ENCODE measurements around the gene PRELID2. TPM values are rescaled to one million over a fixed set of nuclear protein-coding genes. Genes with fewer than 3 reads are reported as not detected.
"Not testable (repeated sequence)": the region's sequence is repeated elsewhere in the genome, so short reads cannot be mapped to it uniquely, and the experiment has no call there.

The PRELID2 gene
- total RNA-seq, 1 donor from 2014 or later, result 24.4 TPM

DNA sequence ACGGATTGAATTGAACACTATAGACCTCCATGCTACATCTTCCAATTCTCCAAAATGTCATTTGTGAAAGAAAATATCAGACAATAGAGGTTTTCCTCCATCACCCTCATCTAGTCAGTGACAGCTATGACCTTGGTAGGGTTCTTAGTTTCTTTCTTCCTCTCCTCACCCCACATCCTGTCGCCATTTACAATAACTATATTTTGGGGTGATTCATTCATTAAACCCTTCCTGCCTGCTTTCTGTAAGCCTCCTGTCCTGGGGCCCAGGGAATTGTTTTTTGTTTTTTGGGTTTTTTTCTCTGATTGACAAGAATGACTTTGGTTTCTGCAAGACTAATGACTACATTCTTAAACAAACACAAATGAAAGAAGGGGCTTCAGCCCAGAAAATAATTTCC is 82.6 kb downstream of the PRELID2 start:
- peak in 1 of 2 donors; percentile 39 for DNase-seq (ENCODE audit: low read depth in 2 of 2)

DNA sequence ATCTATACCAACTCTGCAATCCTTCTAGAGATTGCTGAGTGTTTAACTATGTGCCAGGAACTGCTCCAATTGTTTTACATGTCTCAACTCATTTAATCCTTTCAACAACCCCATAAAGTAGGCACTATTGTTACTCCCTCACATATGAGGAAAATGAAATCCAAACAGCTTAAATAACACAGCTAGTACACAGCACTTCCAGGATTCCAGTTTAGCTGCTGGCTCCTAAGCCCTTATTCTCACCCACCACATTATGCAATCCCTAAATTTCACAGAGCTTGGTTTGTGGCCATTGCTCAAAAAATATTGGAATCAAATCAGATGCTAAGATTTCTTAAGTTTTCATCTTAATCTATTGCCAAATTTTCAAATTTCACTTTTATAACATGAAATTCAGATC is 84.9 kb downstream of the PRELID2 start:
- no peak for DNase-seq (ENCODE audit: low read depth in 2 of 2)

DNA sequence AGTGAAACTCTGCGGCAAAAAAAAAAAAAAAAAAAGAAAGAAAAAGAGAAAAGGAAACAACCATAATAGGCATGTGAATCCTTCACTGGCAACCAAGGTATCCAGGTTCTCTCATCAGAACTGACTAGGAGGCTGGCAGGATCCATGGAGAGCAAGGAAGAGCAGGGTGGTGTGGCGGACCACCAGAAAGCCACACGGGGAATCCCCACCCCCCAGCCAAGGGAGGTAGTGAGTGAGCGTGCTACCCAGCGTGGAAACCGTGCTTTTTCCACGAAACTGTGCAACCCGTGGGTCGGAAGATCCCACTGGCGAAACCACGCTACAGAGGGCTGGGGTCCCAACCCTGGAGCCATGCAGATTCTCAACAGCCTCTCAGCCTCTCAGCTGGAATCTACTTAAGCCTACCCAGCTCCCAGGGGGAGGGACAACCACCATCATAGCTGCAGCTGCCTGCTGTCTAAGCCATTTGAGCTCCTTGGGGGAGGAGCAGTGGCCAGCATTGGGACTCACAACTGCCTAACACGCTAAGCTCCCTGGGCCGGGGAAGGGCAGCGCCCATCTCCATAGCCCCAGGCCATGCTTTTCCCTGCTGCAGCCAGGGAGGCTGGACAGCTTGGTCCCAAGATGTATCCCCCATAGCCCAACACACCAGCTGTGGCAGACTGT is 91.6 kb downstream of the PRELID2 start:
- no peak for DNase-seq (ENCODE audit: low read depth in 2 of 2)

DNA sequence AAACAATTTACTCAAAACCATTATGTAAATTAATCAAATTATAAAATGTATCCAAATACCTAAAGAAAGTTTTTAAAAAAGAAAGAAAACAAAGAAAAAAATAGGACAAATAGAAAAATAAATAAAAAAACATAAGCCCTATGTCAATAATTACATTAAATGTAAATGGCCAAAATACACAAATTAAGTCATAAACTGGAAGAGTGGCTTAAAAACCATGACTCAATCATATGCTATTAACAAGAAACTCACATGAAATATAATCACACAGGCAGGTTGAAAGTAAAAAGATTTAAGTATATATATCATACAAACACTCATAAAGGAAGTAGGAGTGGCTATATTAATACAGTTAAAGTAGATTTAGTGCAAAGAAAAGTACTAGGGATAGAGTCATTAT is 95.3 kb downstream of the PRELID2 start:
- no peak for DNase-seq (ENCODE audit: low read depth in 2 of 2)

GRCh38 chr5:145738227-145738626 is 96.9 kb downstream of the PRELID2 start:
- no peak for DNase-seq (ENCODE audit: low read depth in 2 of 2)

GRCh38 chr5:145737578-145737977 is 97.6 kb downstream of the PRELID2 start:
- no peak for DNase-seq (ENCODE audit: low read depth in 2 of 2)

DNA sequence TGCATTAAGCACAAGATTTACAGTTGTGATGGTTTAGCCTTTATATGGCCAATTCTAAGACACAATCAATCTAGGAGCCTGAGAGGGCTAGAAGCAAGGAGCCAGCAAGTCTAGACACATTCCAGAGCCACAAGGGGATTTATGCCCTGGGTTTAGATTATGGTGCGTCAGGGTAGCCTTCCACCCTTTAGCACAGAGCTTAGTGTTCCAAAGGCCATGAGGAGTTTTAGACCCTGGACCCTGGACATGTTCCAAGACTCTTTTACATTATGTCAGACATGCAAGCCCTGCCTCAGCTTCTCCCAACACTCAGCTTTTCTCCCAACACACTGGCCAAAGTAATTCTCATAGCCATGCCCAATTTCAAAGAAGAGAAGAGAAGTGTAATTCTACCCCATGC is 105.2 kb downstream of the PRELID2 start:
- DNase-seq (ENCODE audit: low read depth in 2 of 2), result not testable (repeated sequence)

- DNase-seq (ENCODE audit: low read depth in 2 of 2), result no peak
Measured at GRCh38 chr5:145723516-145723915, 111.6 kb downstream of the PRELID2 start.

DNA sequence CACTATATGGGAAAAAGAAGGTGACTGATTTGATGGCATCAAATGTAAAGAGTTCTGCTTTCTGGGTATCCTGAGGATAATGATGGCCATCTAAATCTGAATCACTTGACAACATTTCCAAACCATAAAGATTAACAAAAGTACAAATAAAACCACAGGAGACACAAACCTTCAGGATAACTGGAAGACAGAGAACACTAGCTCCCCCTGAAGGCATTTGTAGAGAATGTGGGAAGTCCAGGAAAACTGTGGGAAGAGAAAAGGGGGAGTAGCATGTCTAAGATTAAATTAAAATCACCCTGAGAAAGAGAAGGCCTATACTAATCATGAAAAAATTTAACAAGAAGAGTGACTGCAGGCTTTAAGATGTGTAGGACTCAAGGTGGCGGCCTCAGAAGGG is 116.2 kb downstream of the PRELID2 start:
- peak; percentile 16 to 47 for DNase-seq (ENCODE audit: low read depth in 2 of 2)

- DNase-seq (ENCODE audit: low read depth in 2 of 2), result no peak
Measured at GRCh38 chr5:145715412-145715811, 119.7 kb downstream of the PRELID2 start.

DNA sequence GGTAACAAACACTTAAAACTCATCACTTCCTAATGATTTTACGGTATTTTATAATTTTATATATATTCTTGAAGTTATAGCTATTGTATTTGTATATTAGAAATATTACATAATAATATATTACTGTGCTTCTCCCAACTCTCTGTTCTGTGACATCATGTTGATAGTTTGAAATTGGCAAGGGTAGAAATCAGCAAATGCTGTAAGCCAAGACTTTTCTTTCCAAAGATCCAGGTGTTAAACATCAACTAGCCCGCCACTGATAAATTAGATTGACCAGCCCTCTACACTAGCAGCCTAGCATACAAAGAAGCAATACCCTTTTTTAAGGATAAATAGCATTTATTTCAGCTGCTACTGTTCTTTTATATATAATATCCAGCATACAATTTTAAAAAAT is 122.9 kb downstream of the PRELID2 start:
- no peak for DNase-seq (ENCODE audit: low read depth in 2 of 2)

GRCh38 chr5:145711417-145711816 is 123.7 kb downstream of the PRELID2 start:
- DNase-seq (ENCODE audit: low read depth in 2 of 2), result no peak

Other genes with a start within 250 kb of the PRELID2 start
- not detected in 2 replicates for gene GRXCR2, start 37.7 kb upstream of the PRELID2 start, total RNA-seq
- gene SH3RF2, start 101.2 kb upstream of the PRELID2 start, total RNA-seq, result 0.22 TPM in 1 of 2 replicates, not detected in the other